Measurements from ENCODE around the gene GPER1.

GPER1 gene

GRCh38 chr7:1080921-1081255, 7.0 kb upstream of the GPER1 start:
- DNase-seq (ENCODE audit: extremely low spot score) = no peak
- ChIA-PET CTCF (interaction anchor here (1.2 to 3.4 kb wide), 4 partner anchors 13 to 96 kb away, joined by 3 to 15 read pairs (median 10); no protein-coding TSS in a partner anchor), POLR2A (no interaction called here)
- TF ChIP-seq CTCF (IDR thresholded peaks at IDR 0.05; ENCODE audit: control extremely low read depth, extremely low read depth, low read depth, missing control alignments) = no peak

GRCh38 chr7:1081336-1081735, 6.6 kb upstream of the GPER1 start:
- CTCF ChIA-PET = interaction anchor here (1.2 to 3.4 kb wide), 3 partner anchors 13 to 88 kb away, joined by 3 to 15 read pairs (median 9); no protein-coding TSS in a partner anchor
- POLR2A ChIA-PET = no interaction called here
- no peak for DNase-seq (ENCODE audit: extremely low spot score)
- no peak for TF ChIP-seq CTCF (IDR thresholded peaks at IDR 0.05; ENCODE audit: control extremely low read depth, extremely low read depth, low read depth, missing control alignments)

GRCh38 chr7:1081931-1082401, 5.9 kb upstream of the GPER1 start:
- no peak for DNase-seq (ENCODE audit: extremely low spot score)
- ChIA-PET CTCF (interaction anchor here (1.5 to 3.4 kb wide), 2 partner anchors 16 to 89 kb away, joined by 9 to 15 read pairs; no protein-coding TSS in a partner anchor), POLR2A (no interaction called here)
- TF ChIP-seq CTCF (IDR thresholded peaks at IDR 0.05; ENCODE audit: control extremely low read depth, extremely low read depth, low read depth, missing control alignments) = no peak

- ChIA-PET POLR2A (no interaction called here), CTCF (interaction anchor here (0.9 to 4.7 kb wide), 3 partner anchors 18 to 93 kb away, joined by 3 to 47 read pairs (median 3); no protein-coding TSS in a partner anchor)
- no peak for DNase-seq (ENCODE audit: extremely low spot score)
- no peak for TF ChIP-seq CTCF (IDR thresholded peaks at IDR 0.05; ENCODE audit: control extremely low read depth, extremely low read depth, low read depth, missing control alignments)
Observed at GRCh38 chr7:1083729-1084657, 3.9 kb upstream of the GPER1 start.

- ChIA-PET CTCF (interaction anchor here (1.2 to 5.4 kb wide), 11 partner anchors 8 to 97 kb away, joined by 3 to 73 read pairs (median 15); a partner anchor contains a TSS), POLR2A (no interaction called here)
- DNase-seq (ENCODE audit: extremely low spot score) = no peak
- no peak for TF ChIP-seq CTCF (IDR thresholded peaks at IDR 0.05; ENCODE audit: control extremely low read depth, extremely low read depth, low read depth, missing control alignments)
Observed at GRCh38 chr7:1085266-1085665, 2.6 kb upstream of the GPER1 start.

- ChIA-PET CTCF (interaction anchor here (0.7 to 5.4 kb wide), 28 partner anchors 8 to 172 kb away, joined by 3 to 73 read pairs (median 4); a partner anchor contains a TSS), POLR2A (interaction anchor here (0.6 kb wide), 1 partner anchor 334 kb away, joined by 5 read pairs; no protein-coding TSS in a partner anchor)
- TF ChIP-seq CTCF (IDR thresholded peaks at IDR 0.05; ENCODE audit: control extremely low read depth, extremely low read depth, low read depth, missing control alignments) = no peak
- no peak for DNase-seq (ENCODE audit: extremely low spot score)
Observed at GRCh38 chr7:1085910-1086421, 1.9 kb upstream of the GPER1 start.
